NCI-H2196 (cell line): ENCODE measurements around the gene ZFYVE28.
"Not testable (repeated sequence)": the region's sequence is repeated elsewhere in the genome, so short reads cannot be mapped to it uniquely, and the experiment has no call there.

ENCODE experiments used
- DNase-seq: peaks from one replicate; lab custom pipeline; 2025; ENCODE audit not compliant: unreplicated experiment; lab: John Stamatoyannopoulos, UW

ZFYVE28 gene

GRCh38 chr4:2446656-2447564 is 28.5 kb upstream of the ZFYVE28 start:
- DNase-seq, result no peak

- DNase-seq, result no peak
Observed at GRCh38 chr4:2445571-2445970, 27.1 kb upstream of the ZFYVE28 start.

- no peak for DNase-seq
Observed at GRCh38 chr4:2445130-2445529, 26.7 kb upstream of the ZFYVE28 start.

GRCh38 chr4:2443956-2444740 is 25.7 kb upstream of the ZFYVE28 start:
- no peak for DNase-seq

GRCh38 chr4:2443061-2443730 is 24.8 kb upstream of the ZFYVE28 start:
- DNase-seq, result no peak

- no peak for DNase-seq
Observed at GRCh38 chr4:2442175-2442993, 23.9 kb upstream of the ZFYVE28 start.

GRCh38 chr4:2441393-2442174 is 23.1 kb upstream of the ZFYVE28 start:
- peak; percentile 40 for DNase-seq

DNA sequence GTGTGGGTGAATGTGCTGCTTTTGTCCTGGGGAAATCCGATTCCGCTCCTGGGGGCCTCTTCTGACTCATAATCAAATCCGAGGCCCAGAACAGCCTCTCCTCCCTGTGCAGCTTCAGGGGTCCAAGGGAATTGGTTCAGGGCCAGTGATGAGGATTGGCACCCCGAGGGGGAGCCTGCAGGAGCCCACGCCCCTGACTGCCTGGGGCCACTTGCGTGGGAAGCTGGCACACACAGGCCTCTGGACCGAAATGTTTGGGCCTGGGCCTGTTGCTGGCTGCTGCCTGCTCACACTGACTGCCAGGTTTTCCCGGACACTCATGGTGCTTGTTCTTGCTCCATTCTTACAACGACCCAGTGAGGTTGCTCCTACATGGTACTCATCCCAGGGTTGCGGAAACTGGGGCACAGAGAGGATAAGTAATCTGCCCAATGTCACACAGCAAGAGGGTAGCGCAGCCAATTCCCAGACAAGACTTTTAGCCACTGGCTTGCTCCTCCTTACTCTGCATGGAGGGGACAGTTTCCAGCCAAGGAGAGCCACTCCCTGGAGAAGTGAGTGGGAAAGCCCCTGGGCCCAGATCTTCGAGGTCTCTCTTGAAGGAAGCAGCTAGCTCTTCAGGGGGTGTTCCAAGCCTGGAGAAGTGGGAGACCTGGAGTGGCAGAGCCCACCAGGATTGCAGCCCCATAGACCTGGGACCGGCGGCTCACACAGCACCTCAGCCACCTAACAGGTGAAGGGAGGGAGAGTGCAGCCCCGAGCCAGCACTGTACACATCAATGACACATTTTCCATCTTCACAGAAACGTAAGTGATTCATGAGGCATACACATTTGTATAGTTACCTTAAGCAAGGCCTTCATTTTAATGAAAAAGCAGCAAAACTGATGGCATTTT is 20.6 kb upstream of the ZFYVE28 start:
- DNase-seq, result no peak

DNA sequence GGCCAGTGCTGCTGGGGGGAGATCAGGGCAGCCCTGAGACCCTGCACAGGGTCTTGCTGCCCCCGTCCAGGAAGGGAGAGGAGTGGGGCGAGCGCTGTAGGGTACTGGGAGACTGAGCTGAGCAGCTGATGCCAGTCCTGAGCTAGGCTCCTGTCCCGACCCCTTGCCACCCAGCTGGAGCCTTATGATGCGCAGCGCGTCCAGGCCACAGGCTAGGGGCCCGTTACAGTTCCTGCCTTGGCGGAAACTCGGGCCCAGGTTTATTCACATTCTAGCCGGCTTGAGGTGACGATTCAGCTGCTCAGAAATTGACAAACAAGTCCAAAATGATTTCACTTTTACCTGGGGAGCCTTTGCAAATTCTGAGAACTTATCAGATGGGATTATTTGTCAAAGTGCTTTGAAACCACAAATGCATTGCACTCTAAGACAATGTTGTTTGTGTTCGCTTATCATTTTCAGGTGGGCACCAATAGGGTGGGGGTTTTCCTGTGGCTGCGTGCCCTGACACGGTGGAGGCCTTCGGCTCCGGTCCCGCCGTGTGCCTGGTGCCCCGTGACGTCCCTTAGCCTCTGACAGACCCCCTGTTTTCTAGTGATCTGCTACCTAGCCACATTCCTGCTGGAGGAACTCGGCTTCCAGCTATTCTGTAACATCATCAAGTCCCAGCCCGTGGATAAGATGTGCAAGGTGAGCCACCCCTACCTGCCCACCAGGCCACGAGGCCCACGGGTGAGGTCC is 19.2 kb upstream of the ZFYVE28 start:
- no peak for DNase-seq

DNA sequence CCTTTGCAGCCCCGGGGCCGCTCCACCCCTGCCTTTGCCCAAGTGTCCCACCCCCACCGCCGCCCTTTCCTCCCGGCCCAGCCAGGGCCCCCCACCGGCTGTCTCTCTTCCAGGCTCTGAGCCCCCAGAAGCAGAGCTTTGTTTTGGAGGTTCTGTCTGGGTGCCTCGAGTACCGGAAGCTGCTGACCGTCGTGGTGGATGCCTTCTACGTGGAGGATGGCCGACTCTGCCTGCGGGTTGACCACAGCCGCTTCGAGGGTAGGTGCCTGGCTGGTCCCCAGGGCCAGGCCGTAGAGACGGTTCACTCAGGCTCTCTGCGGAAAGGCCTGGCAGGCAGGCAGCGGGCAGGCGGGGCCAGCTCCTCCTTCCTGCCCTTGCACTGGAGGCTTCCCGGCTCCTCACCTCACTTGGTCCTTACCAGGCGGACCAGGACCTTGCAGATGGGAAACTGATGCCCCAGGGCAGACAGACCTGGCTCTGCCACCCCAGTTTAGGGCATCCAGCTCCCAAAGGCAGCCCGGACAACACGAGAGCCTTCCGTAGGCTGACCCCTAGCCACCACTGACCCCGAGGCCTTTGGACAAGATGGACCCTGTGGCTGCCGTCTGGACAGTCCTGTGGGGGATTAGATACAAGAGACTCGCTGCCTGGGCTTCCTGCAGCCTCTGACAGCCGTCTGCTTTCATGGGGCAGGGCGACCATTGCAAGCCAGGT is 18.5 kb upstream of the ZFYVE28 start:
- no peak for DNase-seq

GRCh38 chr4:2436301-2436700 is 17.9 kb upstream of the ZFYVE28 start:
- DNase-seq, result no peak

GRCh38 chr4:2434420-2434819 is 16.0 kb upstream of the ZFYVE28 start:
- no peak for DNase-seq

DNA sequence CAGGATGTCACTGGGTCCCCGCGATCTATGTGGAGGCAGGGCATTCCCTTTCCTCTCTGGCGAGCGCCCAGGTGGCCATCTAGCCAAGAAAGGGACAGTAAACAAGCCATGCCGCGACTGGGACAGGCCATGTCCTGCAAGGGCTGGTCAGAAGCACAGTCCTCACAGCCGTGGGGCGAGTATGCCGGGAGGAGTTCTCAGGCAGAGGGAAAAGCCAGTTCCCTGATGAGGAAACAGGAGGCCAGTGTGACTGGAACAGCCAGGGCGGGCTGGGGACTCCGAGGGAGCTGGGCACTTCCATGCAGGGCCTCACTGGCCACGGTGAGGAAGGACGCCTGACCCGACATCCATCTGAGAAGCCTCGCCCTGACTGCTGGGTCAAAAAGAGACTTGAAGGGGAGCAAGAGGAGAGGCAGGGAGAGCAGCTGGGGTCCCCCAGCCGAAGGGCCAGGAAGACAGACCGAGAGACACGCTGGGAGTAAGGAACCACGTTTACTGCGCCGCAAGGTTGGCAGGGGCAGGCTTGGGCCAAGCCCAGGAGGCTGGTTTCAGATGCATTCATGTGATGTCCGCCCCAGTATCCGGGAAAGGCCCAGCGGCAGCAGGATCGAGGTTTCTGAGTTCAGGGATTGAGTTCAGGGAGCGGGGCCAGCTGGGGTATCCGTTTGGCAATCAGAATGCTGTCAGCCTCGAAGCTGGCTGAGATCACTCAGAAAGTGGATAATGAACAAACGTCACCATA is 15.3 kb upstream of the ZFYVE28 start:
- DNase-seq, result no peak

- DNase-seq, result no peak
Observed at GRCh38 chr4:2432991-2433530, 14.6 kb upstream of the ZFYVE28 start.

- DNase-seq, result no peak
Observed at GRCh38 chr4:2432004-2432403, 13.6 kb upstream of the ZFYVE28 start.

DNA sequence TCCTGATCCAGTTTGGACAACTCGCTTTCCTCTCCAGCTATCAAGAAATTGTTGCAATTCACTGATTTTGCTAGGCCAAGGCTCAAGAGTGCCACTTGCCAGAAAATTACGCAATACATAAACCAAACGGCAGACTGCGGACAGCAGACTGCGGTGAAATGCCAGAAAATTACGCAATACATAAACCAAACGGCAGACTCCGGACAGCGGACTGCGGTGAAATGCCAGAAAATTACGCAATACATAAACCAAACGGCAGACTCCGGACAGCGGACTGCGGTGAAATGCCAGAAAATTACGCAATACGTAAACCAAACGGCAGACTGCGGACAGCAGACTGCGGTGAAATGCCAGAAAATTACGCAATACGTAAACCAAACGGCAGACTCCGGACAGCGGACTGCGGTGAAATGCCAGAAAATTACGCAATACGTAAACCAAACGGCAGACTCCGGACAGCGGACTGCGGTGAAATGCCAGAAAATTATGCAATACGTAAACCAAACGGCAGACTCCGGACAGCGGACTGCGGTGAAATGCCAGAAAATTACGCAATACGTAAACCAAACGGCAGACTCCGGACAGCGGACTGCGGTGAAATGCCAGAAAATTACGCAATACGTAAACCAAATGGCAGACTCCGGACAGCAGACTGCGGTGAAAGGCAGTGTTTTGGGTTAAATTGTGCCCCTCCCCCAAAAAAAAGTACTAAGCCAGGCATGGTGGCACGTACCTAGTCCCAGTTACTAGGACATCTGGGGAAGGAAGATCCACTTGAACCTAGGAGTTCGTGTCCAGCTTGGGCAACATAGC is 11.7 kb upstream of the ZFYVE28 start:
- not testable (repeated sequence) for DNase-seq
